AG09319 (cell line): ENCODE data around the gene ACTL7B.

ENCODE experiments used
- DNase-seq: peaks from one replicate; pipeline ENCODE4 v3.0.0-alpha.2; 2010; ENCODE audit warnings: low read depth; ENCODE audit errors: extremely low read depth
- TF ChIP-seq, protein P1 (sequence below): IDR thresholded peaks from 2 replicates; pipeline ENCODE4 v1.5.1; 2011; ENCODE audit warnings: low read depth, mild to moderate bottlenecking, inconsistent platforms, low read length, moderate library complexity

ACTL7B gene

DNA sequence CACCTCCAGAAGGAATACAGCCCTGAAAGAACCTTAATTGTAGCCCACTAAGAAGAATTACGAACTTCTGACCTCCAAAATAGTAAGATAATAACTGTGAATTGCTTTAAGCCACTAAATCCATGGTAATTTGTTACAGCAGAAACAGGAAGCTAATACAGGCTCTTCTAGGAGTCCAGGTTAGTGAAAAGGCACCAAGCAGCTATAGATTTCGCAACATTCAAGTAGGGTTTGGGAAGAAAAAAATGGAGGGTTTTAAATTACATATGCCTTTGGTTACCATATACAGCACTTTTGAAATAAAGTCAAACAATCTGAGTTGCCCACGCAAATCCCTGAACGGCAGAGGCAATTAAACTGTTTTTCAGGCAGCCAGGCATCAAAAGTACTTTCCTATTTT, 4.6 kb upstream of the ACTL7B start:
- DNase-seq: no peak
- TF ChIP-seq, protein P1, sequence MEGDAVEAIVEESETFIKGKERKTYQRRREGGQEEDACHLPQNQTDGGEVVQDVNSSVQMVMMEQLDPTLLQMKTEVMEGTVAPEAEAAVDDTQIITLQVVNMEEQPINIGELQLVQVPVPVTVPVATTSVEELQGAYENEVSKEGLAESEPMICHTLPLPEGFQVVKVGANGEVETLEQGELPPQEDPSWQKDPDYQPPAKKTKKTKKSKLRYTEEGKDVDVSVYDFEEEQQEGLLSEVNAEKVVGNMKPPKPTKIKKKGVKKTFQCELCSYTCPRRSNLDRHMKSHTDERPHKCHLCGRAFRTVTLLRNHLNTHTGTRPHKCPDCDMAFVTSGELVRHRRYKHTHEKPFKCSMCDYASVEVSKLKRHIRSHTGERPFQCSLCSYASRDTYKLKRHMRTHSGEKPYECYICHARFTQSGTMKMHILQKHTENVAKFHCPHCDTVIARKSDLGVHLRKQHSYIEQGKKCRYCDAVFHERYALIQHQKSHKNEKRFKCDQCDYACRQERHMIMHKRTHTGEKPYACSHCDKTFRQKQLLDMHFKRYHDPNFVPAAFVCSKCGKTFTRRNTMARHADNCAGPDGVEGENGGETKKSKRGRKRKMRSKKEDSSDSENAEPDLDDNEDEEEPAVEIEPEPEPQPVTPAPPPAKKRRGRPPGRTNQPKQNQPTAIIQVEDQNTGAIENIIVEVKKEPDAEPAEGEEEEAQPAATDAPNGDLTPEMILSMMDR: no peak

DNA sequence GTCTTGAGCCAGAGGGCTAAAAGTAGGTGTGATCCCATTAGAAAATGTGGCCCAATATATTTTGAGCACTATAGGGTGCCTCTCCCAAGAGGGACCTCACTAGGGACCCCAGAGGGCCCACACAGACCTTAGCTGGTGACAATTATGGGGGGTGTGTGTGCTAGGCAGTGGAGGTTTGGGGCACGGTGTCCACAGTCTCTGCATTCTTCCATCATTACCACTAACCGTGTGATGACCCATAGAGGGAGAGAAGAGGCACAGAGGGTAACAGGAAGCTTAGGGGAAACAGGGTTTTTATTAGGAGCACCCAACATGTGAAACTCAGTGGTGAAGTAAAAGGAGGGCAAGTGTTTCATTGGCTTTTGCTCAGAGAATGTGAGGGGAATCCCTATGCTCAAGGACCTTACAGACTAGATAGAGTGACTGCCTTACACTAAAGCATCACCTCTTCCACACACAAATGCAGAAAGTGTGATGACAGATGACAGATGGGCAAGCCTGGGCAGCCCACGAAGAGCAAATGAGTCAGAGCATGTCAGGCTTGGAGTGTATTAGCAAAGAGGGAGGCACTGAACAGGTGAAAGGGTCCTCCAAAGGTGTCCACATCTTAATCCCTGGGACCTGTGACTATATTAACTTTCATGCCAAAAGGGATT, 3.8 kb upstream of the ACTL7B start:
- TF ChIP-seq, protein P1: no peak
- DNase-seq: no peak

DNA sequence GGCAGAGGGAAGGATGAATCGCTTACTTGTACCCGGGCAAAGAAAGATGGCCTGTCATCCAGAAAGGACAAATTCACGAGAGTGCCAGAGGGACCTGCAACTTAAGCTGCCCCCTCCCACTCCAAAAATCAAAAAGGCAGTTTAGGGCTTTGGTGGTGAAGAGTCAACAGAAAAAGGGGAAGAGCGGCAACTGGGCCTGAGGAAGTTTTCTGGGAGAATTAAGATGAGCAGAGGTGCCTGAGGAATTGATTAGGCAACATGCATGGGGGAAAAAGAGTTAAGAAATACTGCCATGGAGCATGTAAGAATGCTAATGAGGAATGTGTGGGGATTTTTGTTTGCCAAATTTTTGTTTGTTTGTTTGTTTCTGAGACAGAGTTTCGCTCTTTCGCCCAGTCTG, 1.8 kb upstream of the ACTL7B start:
- TF ChIP-seq, protein P1: no peak
- no peak for DNase-seq

DNA sequence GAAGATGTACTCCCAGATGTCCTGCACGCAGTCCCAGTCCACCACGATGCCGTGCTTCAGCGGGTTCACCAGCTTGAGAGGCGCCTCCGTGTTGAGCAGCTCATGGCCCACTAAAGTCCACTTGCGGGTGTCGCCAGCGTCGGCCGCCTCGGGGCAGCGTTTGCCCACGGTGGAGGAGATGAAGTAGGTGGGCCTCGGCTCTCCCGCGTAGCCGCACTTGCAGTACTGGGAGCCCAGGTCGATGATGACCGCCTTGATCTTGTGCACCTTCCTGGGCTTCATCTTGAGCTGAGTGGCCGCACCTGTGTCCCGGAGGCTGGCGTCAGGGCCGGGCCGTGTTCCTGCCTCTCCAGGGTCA, 278 bp downstream of the ACTL7B start:
- no peak for DNase-seq
- TF ChIP-seq, protein P1: no peak

DNA sequence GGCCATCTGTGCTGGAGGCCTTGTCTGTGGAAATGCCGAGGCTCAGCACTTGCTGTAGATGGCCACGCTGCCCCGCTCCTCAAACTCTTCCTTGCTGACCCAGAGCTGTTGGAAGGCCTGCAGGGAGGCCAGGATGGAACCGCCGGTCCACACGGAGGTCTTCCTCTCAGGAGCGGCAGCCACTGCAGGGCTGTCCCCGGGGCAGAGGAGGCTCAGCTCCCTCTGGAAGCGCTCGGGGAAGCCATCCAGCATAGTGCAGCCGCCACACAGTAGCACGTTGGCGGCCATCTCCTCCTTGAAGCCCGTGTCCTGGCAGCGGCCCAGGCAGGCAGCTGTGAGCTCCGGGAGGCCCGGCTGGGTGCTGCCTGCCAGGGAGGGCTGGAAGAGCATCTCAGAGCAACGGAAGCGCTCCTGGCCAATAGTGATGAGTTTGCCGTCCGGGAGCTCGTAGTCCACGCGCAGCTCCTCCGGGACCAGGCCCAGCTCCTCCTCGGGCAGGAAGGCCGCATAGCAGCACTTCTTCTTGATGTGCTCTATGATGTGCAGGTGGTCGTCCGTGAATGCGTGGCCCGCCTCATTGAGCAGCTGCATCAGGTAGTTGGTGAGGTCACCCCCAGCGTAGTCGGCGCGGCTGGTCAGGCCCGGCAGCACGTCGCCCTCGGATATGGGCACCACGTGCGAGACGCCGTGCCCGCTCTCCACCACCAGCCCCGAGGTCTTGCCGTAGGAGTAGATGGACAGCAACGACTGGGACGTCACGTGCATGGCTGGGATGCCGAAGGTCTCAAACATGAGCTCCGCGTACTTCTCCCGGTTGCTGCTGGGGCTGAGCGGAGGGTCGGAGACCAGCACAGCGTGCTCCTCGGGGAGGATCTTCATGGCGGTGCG, 901 bp downstream of the ACTL7B start:
- no peak for DNase-seq
- TF ChIP-seq, protein P1: no peak

DNA sequence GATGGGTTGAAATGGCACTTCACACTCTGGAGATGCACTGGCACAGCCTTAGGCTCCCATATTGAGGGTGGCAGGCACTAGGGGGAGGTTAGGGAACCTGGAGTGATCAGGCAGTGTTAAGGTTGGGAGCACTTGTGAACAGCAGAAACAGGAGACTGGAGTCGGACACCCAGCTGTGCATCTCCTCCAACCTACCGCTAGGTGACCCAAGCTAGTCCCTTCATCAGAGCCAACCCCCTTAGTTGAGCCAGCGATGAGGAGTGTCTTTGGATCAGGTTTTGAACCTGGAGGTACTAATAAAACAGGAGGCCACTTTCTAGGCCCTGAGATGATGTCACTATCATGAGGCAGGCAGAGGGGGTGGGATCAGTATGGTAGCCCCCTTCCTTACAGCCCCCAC, 1.7 kb downstream of the ACTL7B start:
- no peak for DNase-seq
- TF ChIP-seq, protein P1: no peak

DNA sequence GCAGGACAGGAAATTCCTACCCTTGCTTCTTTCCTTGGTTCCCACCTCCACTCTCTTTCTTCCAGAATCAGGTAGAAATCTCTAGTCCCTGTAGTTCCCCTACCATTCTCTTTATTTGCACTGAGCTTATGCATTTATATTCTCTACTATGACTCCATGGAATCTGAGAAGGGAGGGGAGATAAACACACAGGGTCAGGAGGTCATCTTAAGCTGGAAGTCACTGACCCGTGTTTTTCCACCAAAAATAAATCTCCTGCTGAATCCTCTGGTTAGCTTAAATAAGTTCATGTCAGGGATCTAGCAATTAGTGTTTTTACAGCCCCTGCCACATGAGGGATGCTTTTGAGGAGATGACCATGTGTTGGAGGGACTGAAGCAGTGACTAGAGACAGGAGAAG, 3.7 kb downstream of the ACTL7B start:
- TF ChIP-seq, protein P1: no peak
- no peak for DNase-seq
